ENCODE data around the gene ALOX15B. TPM values are rescaled to one million over a fixed set of nuclear protein-coding genes. Genes with fewer than 3 reads are reported as not detected.

Gene ALOX15B
- total and polyA plus RNA-seq, 4 donors, result 0.16 to 1.0 (median 0.56) TPM

DNA sequence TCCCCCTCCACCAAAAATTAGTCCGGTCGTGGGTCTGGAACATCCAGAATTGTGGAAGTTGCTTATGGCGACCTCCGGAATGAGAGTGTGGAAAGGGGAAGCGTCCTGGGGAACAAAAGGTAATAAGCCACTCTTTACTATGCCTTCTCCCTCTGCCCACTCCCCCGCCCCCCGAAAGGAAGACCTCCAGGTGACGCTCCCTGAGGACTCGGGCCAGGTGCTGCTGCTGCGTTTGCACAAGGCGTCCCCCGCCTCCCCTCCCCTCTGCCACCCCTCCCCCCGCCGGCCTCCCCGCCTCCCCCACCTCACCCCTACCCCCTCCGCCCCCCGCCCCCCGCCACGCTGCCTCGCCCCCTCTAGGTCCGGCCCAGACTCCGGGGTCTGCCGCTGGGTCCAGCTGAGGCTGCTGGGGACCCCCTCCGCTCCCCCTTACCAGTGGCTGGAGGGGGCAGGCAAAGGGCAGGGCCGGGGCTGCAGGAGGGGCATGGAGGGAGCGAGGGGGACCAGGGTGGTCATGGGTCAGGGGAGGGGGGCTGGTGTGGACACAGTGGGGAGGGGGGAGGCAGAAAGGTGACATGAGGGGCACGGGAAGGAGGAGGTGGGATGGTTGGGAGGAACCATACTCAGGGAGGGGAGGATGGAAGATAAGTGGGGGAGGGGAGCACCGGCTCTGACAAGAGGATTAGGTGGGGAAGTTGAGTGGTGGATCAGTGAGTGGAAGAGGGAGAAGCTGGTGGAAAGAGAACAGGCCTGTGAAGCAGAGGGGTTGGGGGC is 25.1 kb downstream of the ALOX15B start:
- Histone ChIP-seq H3K27ac (ENCODE audit: low read depth in 1 of 2, low read length in 2 of 2) (no peak overlapping the region), H3K36me3 (ENCODE audit: control insufficient read depth in 4 of 4, insufficient read depth in 3 of 4, low read depth in 1 of 4, low read length in 3 of 4) (no peaks in the 10 kb centered on the region), H3K4me3 (ENCODE audit: low read depth in 1 of 3, low read length in 3 of 3) (no peak overlapping the region), H3K27me3 (ENCODE audit: control insufficient read depth in 4 of 4, insufficient read depth in 4 of 4, low read length in 3 of 4) (peaks cover 0 to 38% (median 4%) of the 10 kb centered on the region in 4 donors), H3K4me1 (ENCODE audit: control insufficient read depth in 4 of 4, insufficient read depth in 4 of 4, low read length in 3 of 4) (peaks cover 0 to 8% (median 5%) of the 10 kb centered on the region in 4 donors), H3K9me3 (ENCODE audit: control insufficient read depth in 4 of 4, low read length in 3 of 4) (no peaks in the 10 kb centered on the region), H3K9ac (ENCODE audit: low read depth in 1 of 2, low read length in 2 of 2) (no peak overlapping the region)
- no peak for DNase-seq (ENCODE audit: low spot score)
- TF ChIP-seq GABPA (IDR thresholded peaks at IDR 0.05 in 1 of 2, conservative IDR thresholded peaks at IDR 0.05 in 1 of 2) (no peak), NR2F2 (IDR thresholded peaks at IDR 0.05) (no peak)
- TF ChIP-seq, protein P1, sequence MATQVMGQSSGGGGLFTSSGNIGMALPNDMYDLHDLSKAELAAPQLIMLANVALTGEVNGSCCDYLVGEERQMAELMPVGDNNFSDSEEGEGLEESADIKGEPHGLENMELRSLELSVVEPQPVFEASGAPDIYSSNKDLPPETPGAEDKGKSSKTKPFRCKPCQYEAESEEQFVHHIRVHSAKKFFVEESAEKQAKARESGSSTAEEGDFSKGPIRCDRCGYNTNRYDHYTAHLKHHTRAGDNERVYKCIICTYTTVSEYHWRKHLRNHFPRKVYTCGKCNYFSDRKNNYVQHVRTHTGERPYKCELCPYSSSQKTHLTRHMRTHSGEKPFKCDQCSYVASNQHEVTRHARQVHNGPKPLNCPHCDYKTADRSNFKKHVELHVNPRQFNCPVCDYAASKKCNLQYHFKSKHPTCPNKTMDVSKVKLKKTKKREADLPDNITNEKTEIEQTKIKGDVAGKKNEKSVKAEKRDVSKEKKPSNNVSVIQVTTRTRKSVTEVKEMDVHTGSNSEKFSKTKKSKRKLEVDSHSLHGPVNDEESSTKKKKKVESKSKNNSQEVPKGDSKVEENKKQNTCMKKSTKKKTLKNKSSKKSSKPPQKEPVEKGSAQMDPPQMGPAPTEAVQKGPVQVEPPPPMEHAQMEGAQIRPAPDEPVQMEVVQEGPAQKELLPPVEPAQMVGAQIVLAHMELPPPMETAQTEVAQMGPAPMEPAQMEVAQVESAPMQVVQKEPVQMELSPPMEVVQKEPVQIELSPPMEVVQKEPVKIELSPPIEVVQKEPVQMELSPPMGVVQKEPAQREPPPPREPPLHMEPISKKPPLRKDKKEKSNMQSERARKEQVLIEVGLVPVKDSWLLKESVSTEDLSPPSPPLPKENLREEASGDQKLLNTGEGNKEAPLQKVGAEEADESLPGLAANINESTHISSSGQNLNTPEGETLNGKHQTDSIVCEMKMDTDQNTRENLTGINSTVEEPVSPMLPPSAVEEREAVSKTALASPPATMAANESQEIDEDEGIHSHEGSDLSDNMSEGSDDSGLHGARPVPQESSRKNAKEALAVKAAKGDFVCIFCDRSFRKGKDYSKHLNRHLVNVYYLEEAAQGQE (IDR thresholded peaks at IDR 0.05), result no peak
- 30% methylated on average over 26 of the region's 28 CpGs for WGBS

DNA sequence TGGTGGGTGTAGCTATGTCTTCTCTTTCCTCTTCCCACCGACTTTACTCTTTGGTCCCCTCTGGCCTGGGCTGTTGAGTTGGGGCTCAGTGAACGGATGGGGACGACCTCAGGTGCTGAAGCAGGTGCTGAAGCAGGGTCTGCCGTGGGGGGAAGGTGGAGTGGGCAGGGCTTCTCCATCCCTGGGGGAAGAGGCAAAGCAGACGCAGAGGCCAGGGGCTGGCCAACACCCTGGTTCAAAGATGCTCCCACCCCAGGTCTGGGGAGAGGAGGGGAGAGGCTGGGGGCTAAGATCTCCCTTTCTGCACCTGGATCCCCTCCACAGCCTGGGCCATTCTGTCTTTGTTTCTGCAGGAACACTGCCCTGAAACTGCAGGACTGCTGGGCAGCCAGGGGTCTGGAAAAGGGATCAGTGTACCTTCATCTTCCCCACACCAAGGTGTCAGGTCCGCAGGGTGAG is 25.7 kb downstream of the ALOX15B start:
- Histone ChIP-seq H3K9me3 (ENCODE audit: control insufficient read depth in 4 of 4, low read length in 3 of 4) (no peaks in the 10 kb centered on the region), H3K36me3 (ENCODE audit: control insufficient read depth in 4 of 4, insufficient read depth in 3 of 4, low read depth in 1 of 4, low read length in 3 of 4) (no peaks in the 10 kb centered on the region), H3K27me3 (ENCODE audit: control insufficient read depth in 4 of 4, insufficient read depth in 4 of 4, low read length in 3 of 4) (peaks cover 0 to 38% (median 4%) of the 10 kb centered on the region in 4 donors), H3K4me3 (ENCODE audit: low read depth in 1 of 3, low read length in 3 of 3) (no peak overlapping the region), H3K4me1 (ENCODE audit: control insufficient read depth in 4 of 4, insufficient read depth in 4 of 4, low read length in 3 of 4) (peaks cover 3 to 5% (median 3%) of the 10 kb centered on the region in 4 donors), H3K9ac (ENCODE audit: low read depth in 1 of 2, low read length in 2 of 2) (no peak overlapping the region), H3K27ac (ENCODE audit: low read depth in 1 of 2, low read length in 2 of 2) (no peak overlapping the region)
- TF ChIP-seq, protein P1 (IDR thresholded peaks at IDR 0.05), result no peak
- no peak for DNase-seq (ENCODE audit: low spot score)
- WGBS, result 54% methylated on average over 6 of the region's 6 CpGs

DNA sequence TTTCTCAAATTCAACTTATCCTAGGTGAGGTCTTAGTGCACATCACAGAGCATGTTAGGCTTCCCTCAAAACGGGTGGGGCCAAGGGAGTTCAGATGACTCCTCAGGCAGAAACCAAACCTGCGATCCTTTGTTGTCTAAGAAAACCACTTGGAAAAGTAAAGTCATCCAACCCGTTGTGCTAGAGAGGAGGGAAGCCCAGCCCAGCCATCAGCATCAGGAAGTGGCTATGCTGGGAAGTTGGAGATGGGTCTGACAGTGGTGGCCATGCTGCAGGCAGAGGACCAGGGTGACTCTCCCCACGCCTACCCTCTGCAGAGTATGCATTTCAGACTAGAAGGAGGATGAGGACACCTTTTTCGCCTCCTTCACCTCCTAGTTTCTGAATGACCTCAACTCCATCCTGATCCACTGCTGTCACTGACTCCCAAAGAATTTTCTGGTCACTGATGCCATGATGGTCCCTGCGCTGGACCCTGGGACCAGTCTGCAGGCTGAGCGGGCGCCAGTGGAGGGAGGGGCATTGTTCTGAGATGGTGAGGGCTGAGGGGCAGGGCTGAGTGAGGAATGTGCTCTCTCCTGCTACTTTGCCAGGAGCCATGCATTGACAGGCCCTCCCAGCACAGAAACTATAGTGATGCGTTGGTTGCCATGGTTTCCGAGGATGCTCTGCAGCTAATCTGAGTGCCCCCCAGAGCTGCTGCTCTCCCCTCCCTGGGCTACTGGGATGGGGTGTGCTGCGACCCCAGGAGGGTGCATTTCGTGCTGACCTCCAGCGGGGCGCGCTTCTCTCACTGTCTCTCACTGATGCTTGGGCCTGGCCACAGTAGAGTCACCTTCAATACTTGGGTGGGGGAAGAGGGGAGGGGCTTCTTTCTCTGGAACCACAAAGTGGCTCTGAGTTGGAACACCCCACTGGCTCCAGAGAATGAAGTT is 28.2 kb downstream of the ALOX15B start:
- peaks cover 4 to 46% (median 4%) of the 10 kb centered on the region in 4 donors for H3K27me3 ChIP-seq (ENCODE audit: control insufficient read depth in 4 of 4, insufficient read depth in 4 of 4, low read length in 3 of 4)
- no peak for DNase-seq (ENCODE audit: low spot score)

More for the DNA sequence above, 28.2 kb downstream of the ALOX15B start:
- H3K27ac ChIP-seq (ENCODE audit: low read depth in 1 of 2, low read length in 2 of 2), result no peak overlapping the region
- H3K4me3 ChIP-seq (ENCODE audit: low read depth in 1 of 3, low read length in 3 of 3), result no peak overlapping the region
- H3K9me3 ChIP-seq (ENCODE audit: control insufficient read depth in 4 of 4, low read length in 3 of 4), result no peaks in the 10 kb centered on the region
- H3K36me3 ChIP-seq (ENCODE audit: control insufficient read depth in 4 of 4, insufficient read depth in 3 of 4, low read depth in 1 of 4, low read length in 3 of 4), result no peaks in the 10 kb centered on the region
- 45% methylated on average over 15 of the region's 15 CpGs for WGBS
- H3K4me1 ChIP-seq (ENCODE audit: control insufficient read depth in 4 of 4, insufficient read depth in 4 of 4, low read length in 3 of 4), result peaks cover 0 to 6% (median 3%) of the 10 kb centered on the region in 4 donors
- TF ChIP-seq YY1 (IDR thresholded peaks at IDR 0.05) (no peak), SP1 (IDR thresholded peaks at IDR 0.05) (no peak), EGR1 (IDR thresholded peaks at IDR 0.05; ENCODE audit: low read depth in 2 of 2) (no peak), RAD21 (IDR thresholded peaks at IDR 0.05) (no peak), HNF4A (conservative IDR thresholded peaks at IDR 0.05) (no peak), FOXA1 (IDR thresholded peaks at IDR 0.05) (no peak)
- TF ChIP-seq, protein P2, sequence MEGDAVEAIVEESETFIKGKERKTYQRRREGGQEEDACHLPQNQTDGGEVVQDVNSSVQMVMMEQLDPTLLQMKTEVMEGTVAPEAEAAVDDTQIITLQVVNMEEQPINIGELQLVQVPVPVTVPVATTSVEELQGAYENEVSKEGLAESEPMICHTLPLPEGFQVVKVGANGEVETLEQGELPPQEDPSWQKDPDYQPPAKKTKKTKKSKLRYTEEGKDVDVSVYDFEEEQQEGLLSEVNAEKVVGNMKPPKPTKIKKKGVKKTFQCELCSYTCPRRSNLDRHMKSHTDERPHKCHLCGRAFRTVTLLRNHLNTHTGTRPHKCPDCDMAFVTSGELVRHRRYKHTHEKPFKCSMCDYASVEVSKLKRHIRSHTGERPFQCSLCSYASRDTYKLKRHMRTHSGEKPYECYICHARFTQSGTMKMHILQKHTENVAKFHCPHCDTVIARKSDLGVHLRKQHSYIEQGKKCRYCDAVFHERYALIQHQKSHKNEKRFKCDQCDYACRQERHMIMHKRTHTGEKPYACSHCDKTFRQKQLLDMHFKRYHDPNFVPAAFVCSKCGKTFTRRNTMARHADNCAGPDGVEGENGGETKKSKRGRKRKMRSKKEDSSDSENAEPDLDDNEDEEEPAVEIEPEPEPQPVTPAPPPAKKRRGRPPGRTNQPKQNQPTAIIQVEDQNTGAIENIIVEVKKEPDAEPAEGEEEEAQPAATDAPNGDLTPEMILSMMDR (IDR thresholded peaks at IDR 0.05; ENCODE audit: low read depth, low read length, missing input control), result no peak
- TF ChIP-seq, protein P1 (IDR thresholded peaks at IDR 0.05), result no peak
- no peak overlapping the region for H3K9ac ChIP-seq (ENCODE audit: low read depth in 1 of 2, low read length in 2 of 2)

Measured in liver (tissue), 9 donors.